Ovary (tissue), 9 donors: ENCODE results near the gene LRP1B. TPM values are rescaled to one million over a fixed set of nuclear protein-coding genes. Genes with fewer than 3 reads are reported as not detected.

Source experiments
- DNase-seq, 5 donors: peaks; one replicate each; pipeline ENCODE4 v3.0.0-alpha.2; 2019 to 2020
- H3K27ac ChIP-seq, 2 donors: fragments of 200-600 bp; one replicate each; pipeline versions ENCODE4 v1.5.1 to v1.8.0; 2019 to 2022
- H3K27me3 ChIP-seq: fragments of 200-600 bp; one replicate; pipeline ENCODE4 v1.8.0; 2022
- H3K36me3 ChIP-seq: fragments of 200-600 bp; sonication (generic); one replicate; pipeline ENCODE4 v1.5.1; 2019
- H3K4me1 ChIP-seq: one replicate; pipeline ENCODE4 v1.8.1; 2013; ENCODE audit warnings: mild to moderate bottlenecking, moderate library complexity; ENCODE audit not compliant: insufficient read depth
- H3K4me3 ChIP-seq: fragments of 200-600 bp; sonication (generic); one replicate; pipeline ENCODE4 v1.5.1; 2017
- H3K9me3 ChIP-seq, 2 donors: fragments of 200-600 bp in 1 of 2; sonication (generic) in 1 of 2; one replicate each; pipeline versions ENCODE4 v1.5.1 to v1.8.1; 2013 to 2019; ENCODE audit warnings: mild to moderate bottlenecking in 1 of 2, moderate library complexity in 1 of 2
- CTCF ChIP-seq, 3 donors: fragments of 450-650 bp in 2 of 3; fragments of 200-600 bp in 1 of 3; IDR thresholded peaks; one replicate each; pipeline versions ENCODE4 v1.5.1 to v1.8.0; 2016 to 2022; ENCODE audit warnings: antibody characterized with exemption in 3 of 3, mild to moderate bottlenecking in 1 of 3
- EP300 ChIP-seq: sonication (generic); formaldehyde crosslinking; IDR thresholded peaks from one replicate; pipeline ENCODE4 v1.6.1; 2017; ENCODE audit warnings: antibody characterized with exemption
- POLR2A ChIP-seq: fragments of 450-650 bp; IDR thresholded peaks from one replicate; pipeline ENCODE4 v1.6.1; 2017; ENCODE audit warnings: antibody characterized with exemption, mild to moderate bottlenecking, moderate library complexity
- WGBS, 3 donors: extraction: QIAGEN DNeasy Blood & Tissue Kit in 1 of 3; methylation state at CpG; one replicate each; pipeline versions ENCODE4 v1.1.5 to v1.1.7; 2013 to 2017; 5-methylcytosine and 5-hydroxymethylcytosine counted together
- intact Hi-C, 4 donors: fragments of 100-400 bp; cut with DNase I; formaldehyde crosslinking; loops; one replicate each; pipeline versions ENCODE4 v1.11.0 to v1.15.1; 2022 to 2023
- polyA plus RNA-seq, 2 donors: library from polyadenylated mRNA; stranded (reverse); fragments of 200-250 nt in 1 of 2; fragments of 350-450 nt in 1 of 2; fragmentation: Illumina TruSeq in 1 of 2; extraction: RNeasy Lipid Tissue Mini Kit (QIAGEN cat#74804) in 1 of 2; gene quantifications; one replicate each; pipeline ENCODE4 v1.2.3, GENCODE V29; 2013 to 2014
- total RNA-seq, 7 donors: library from RNA; depleted of rRNA in 2 of 7; stranded (reverse); fragments of >200 nt in 2 of 7; fragmentation: NEBNext Ultra II Directional in 3 of 7; extraction: Animal tissue kit (Norgen Biotek cat#: 25700) in 3 of 7; gene quantifications; one replicate each; pipeline versions ENCODE4 v1.1.0 to v1.2.4, GENCODE V29; 2016 to 2023
- donor health status: DM: no; HTN: no; CAD: no; lungs with moderate emphysema.
- donor health status: DM: no; HTN: no; CAD: no.
- donor health status: Bipolar disorder and iron deficiency.
- donor health status: DM: yes; HTN: yes; CAD: no.
- donor health status: DM: no; HTN: no; CAD: no.
- donor health status: DM: yes; HTN: yes; CAD: no.

Gene LRP1B
- total and polyA plus RNA-seq, 9 donors: 0.08 to 2.6 (median 0.37) TPM

GRCh38 chr2:141697035-141697434 lies 433.8 kb downstream of the LRP1B start:
- 50 to 74% (median 58%) methylated on average over 3 of the region's 3 CpGs for WGBS, 3 donors
- no peak for DNase-seq
- Histone ChIP-seq H3K4me3 (no peak overlapping the region), H3K4me1 (no peaks in the 10 kb centered on the region), H3K27me3 (no peaks in the 10 kb centered on the region), H3K9me3 (no peaks in the 10 kb centered on the region), H3K27ac (no peak overlapping the region), H3K36me3 (no peaks in the 10 kb centered on the region)
- no peak for TF ChIP-seq POLR2A
- no peak for TF ChIP-seq EP300
- no peak for TF ChIP-seq CTCF (IDR thresholded peaks at IDR 0.05)
- intact Hi-C loops: no loop called here

- no peaks in the 10 kb centered on the region for H3K9me3 ChIP-seq
- H3K27ac ChIP-seq: no peak overlapping the region
- no peaks in the 10 kb centered on the region for H3K36me3 ChIP-seq
- intact Hi-C loops: no loop called here
- TF ChIP-seq CTCF (IDR thresholded peaks at IDR 0.05) (no peak), POLR2A (no peak), EP300 (no peak)
- 85 to 92% (median 90%) methylated on average over 2 of the region's 2 CpGs for WGBS, 3 donors
- H3K4me1 ChIP-seq: no peaks in the 10 kb centered on the region
- no peak overlapping the region for H3K4me3 ChIP-seq
- DNase-seq: no peak
- no peaks in the 10 kb centered on the region for H3K27me3 ChIP-seq
Measured at GRCh38 chr2:141694180-141694579, 436.6 kb downstream of the LRP1B start.

- no peaks in the 10 kb centered on the region for H3K36me3 ChIP-seq
- H3K4me1 ChIP-seq: no peaks in the 10 kb centered on the region
- TF ChIP-seq EP300 (no peak), POLR2A (no peak), CTCF (IDR thresholded peaks at IDR 0.05) (no peak)
- H3K9me3 ChIP-seq: no peaks in the 10 kb centered on the region
- no peak overlapping the region for H3K4me3 ChIP-seq
- no peak for DNase-seq
- intact Hi-C loops: no loop called here
- no peak overlapping the region for H3K27ac ChIP-seq
- H3K27me3 ChIP-seq: no peaks in the 10 kb centered on the region
- WGBS, 3 donors: 87 to 94% (median 90%) methylated on average over 2 of the region's 2 CpGs
Measured at GRCh38 chr2:141692829-141693228, 438.0 kb downstream of the LRP1B start.

GRCh38 chr2:141676139-141676538 lies 454.7 kb downstream of the LRP1B start:
- intact Hi-C loops: no loop called here
- Histone ChIP-seq H3K36me3 (no peaks in the 10 kb centered on the region), H3K27me3 (no peaks in the 10 kb centered on the region), H3K27ac (no peak overlapping the region), H3K4me1 (no peaks in the 10 kb centered on the region), H3K4me3 (no peak overlapping the region), H3K9me3 (no peaks in the 10 kb centered on the region)
- TF ChIP-seq CTCF (IDR thresholded peaks at IDR 0.05) (no peak), POLR2A (no peak), EP300 (no peak)
- 75 to 86% (median 83%) methylated on average over 2 of the region's 2 CpGs for WGBS, 3 donors
- DNase-seq: no peak

GRCh38 chr2:141666191-141666590 lies 464.6 kb downstream of the LRP1B start:
- intact Hi-C loops: no loop called here
- no peaks in the 10 kb centered on the region for H3K27me3 ChIP-seq
- no peak for DNase-seq
- no peak overlapping the region for H3K27ac ChIP-seq
- no peak overlapping the region for H3K4me3 ChIP-seq
- no peaks in the 10 kb centered on the region for H3K9me3 ChIP-seq
- H3K4me1 ChIP-seq: no peaks in the 10 kb centered on the region
- TF ChIP-seq POLR2A (no peak), EP300 (no peak), CTCF (IDR thresholded peaks at IDR 0.05) (no peak)
- no peaks in the 10 kb centered on the region for H3K36me3 ChIP-seq
